Aorta (tissue), 5 donors: ENCODE measurements around the gene UBR2. TPM values are rescaled to one million over a fixed set of nuclear protein-coding genes. Genes with fewer than 3 reads are reported as not detected.

Source experiments
- ATAC-seq: fragments of 200-7000 bp; cut with Tn5 transposase; one replicate; pipeline ENCODE4 v1.9.1; 2022; ENCODE audit warnings: moderate library complexity; ENCODE audit not compliant: low FRiP score
- DNase-seq, 2 donors: peaks; one replicate each; pipeline ENCODE4 v3.0.0-alpha.2; 2020
- H3K27ac ChIP-seq, 2 donors: one replicate each; pipeline ENCODE4 v1.5.1; 2013; ENCODE audit warnings: low read length in 2 of 2, mild to moderate bottlenecking in 2 of 2, moderate library complexity in 2 of 2, control low read depth in 1 of 2, inconsistent platforms in 1 of 2, low read depth in 1 of 2
- H3K27me3 ChIP-seq, 2 donors: one replicate each; pipeline ENCODE4 v1.6.1; 2013; ENCODE audit warnings: control low read depth in 1 of 2, low read length in 1 of 2, mild to moderate bottlenecking in 1 of 2, moderate library complexity in 1 of 2; ENCODE audit not compliant: insufficient read depth in 2 of 2, control insufficient read depth in 1 of 2
- H3K36me3 ChIP-seq, 2 donors: one replicate each; pipeline ENCODE4 v1.6.1; 2013; ENCODE audit warnings: control low read depth in 1 of 2, low read length in 1 of 2, mild to moderate bottlenecking in 1 of 2; ENCODE audit not compliant: insufficient read depth in 2 of 2, control insufficient read depth in 1 of 2
- H3K4me1 ChIP-seq, 2 donors: one replicate each; pipeline ENCODE4 v1.6.1; 2013; ENCODE audit warnings: low read length in 2 of 2, control low read depth in 1 of 2, mild to moderate bottlenecking in 1 of 2, moderate library complexity in 1 of 2; ENCODE audit not compliant: insufficient read depth in 2 of 2, control insufficient read depth in 1 of 2
- H3K4me3 ChIP-seq, 2 donors: one replicate each; pipeline ENCODE4 v1.5.1; 2013; ENCODE audit warnings: low read length in 2 of 2, control low read depth in 1 of 2, mild to moderate bottlenecking in 1 of 2
- H3K9me3 ChIP-seq: one replicate; pipeline ENCODE4 v1.6.1; 2013; ENCODE audit warnings: mild to moderate bottlenecking, low read length; ENCODE audit not compliant: control insufficient read depth
- WGBS, 2 donors: extraction: QIAGEN DNeasy Blood & Tissue Kit; methylation state at CpG; one replicate each; pipeline ENCODE4 v1.1.7; 2013; 5-methylcytosine and 5-hydroxymethylcytosine counted together
- intact Hi-C, 2 donors: fragments of 100-400 bp; cut with DNase I; formaldehyde crosslinking; loops; one replicate each; pipeline versions ENCODE4 v1.14.2 to v1.15.0; 2022
- polyA plus RNA-seq, 2 donors: library from polyadenylated mRNA; stranded (reverse); fragments of 200-250 nt; gene quantifications; one replicate each; pipeline ENCODE4 v1.2.3, GENCODE V29; 2013
- total RNA-seq, 2 donors: library from RNA; stranded (reverse); fragmentation: NEBNext Ultra II Directional; extraction: Animal tissue kit (Norgen Biotek cat#: 25700); gene quantifications; one replicate each; pipeline ENCODE4 v1.2.1, GENCODE V29; 2021
- donor health status: healthy with polysubstance abuse.
- donor health status: Bipolar disorder and iron deficiency.
- donor health status: DM: no; HTN: no; CAD: no.
- donor health status: DM: no; HTN: no; CAD: no.
- donor health status: DM: yes; HTN: yes; CAD: no.

The UBR2 gene
- total and polyA plus RNA-seq, 4 donors: 6.5 to 38.8 (median 22.4) TPM

GRCh38 chr6:42709871-42710270 lies 146.0 kb downstream of the UBR2 start:
- intact Hi-C loops: no loop called here
- Histone ChIP-seq H3K4me3 (no peak overlapping the region), H3K27me3 (no peaks in the 10 kb centered on the region), H3K9me3 (peaks cover 2% of the 10 kb centered on the region), H3K36me3 (no peaks in the 10 kb centered on the region), H3K27ac (no peak overlapping the region), H3K4me1 (no peaks in the 10 kb centered on the region)
- no peak for ATAC-seq
- 95% methylated on average over 6 of the region's 6 CpGs for WGBS, 2 donors
- peak in 1 of 2 donors; percentile 43 for DNase-seq

GRCh38 chr6:42710316-42710715 lies 146.5 kb downstream of the UBR2 start:
- Histone ChIP-seq H3K27me3 (no peaks in the 10 kb centered on the region), H3K27ac (no peak overlapping the region), H3K4me1 (no peaks in the 10 kb centered on the region), H3K36me3 (no peaks in the 10 kb centered on the region), H3K4me3 (no peak overlapping the region), H3K9me3 (peaks cover 2% of the 10 kb centered on the region)
- intact Hi-C loops: no loop called here
- DNase-seq (peak in 1 of 2 donors; percentile 54), ATAC-seq (no peak)
- WGBS, 2 donors: 4 to 11% methylated on average over 9 of the region's 9 CpGs

- ATAC-seq: no peak
- Histone ChIP-seq H3K27ac (no peak overlapping the region), H3K27me3 (no peaks in the 10 kb centered on the region), H3K9me3 (peaks cover 2% of the 10 kb centered on the region), H3K36me3 (no peaks in the 10 kb centered on the region), H3K4me3 (no peak overlapping the region), H3K4me1 (no peaks in the 10 kb centered on the region)
- intact Hi-C loops: no loop called here
- WGBS, 2 donors: 94% methylated on average over 5 of the region's 5 CpGs
- peak in 1 of 2 donors; percentile 21 for DNase-seq
These were observed 148.1 kb downstream of the UBR2 start for GRCh38 chr6:42711930-42712329.

GRCh38 chr6:42714098-42714761 lies 150.4 kb downstream of the UBR2 start:
- Histone ChIP-seq H3K9me3 (peaks cover 2% of the 10 kb centered on the region), H3K27me3 (no peaks in the 10 kb centered on the region), H3K36me3 (no peaks in the 10 kb centered on the region), H3K4me3 (no peak overlapping the region), H3K27ac (no peak overlapping the region), H3K4me1 (no peaks in the 10 kb centered on the region)
- intact Hi-C loops: no loop called here
- WGBS, 2 donors: 82 to 84% methylated on average over 4 of the region's 4 CpGs
- ATAC-seq: no peak
- DNase-seq: peak in 1 of 2 donors; percentile 7

- Histone ChIP-seq H3K4me1 (no peaks in the 10 kb centered on the region), H3K27me3 (no peaks in the 10 kb centered on the region), H3K36me3 (no peaks in the 10 kb centered on the region), H3K9me3 (peaks cover 2% of the 10 kb centered on the region), H3K27ac (no peak overlapping the region), H3K4me3 (no peak overlapping the region)
- ATAC-seq (peak; percentile 22), DNase-seq (peak in 1 of 2 donors; percentile 34)
- WGBS, 2 donors: 86 to 88% methylated on average over 4 of the region's 4 CpGs
- intact Hi-C loops: no loop called here
These were observed 152.0 kb downstream of the UBR2 start for GRCh38 chr6:42715871-42716270.

- 50 to 56% methylated on average over 8 of the region's 8 CpGs for WGBS, 2 donors
- Histone ChIP-seq H3K27me3 (no peaks in the 10 kb centered on the region), H3K27ac (no peak overlapping the region), H3K36me3 (no peaks in the 10 kb centered on the region), H3K4me3 (no peak overlapping the region), H3K9me3 (no peaks in the 10 kb centered on the region), H3K4me1 (no peaks in the 10 kb centered on the region)
- intact Hi-C loops: no loop called here
- DNase-seq (no peak), ATAC-seq (no peak)
These were observed 156.9 kb downstream of the UBR2 start for GRCh38 chr6:42720739-42721138.

GRCh38 chr6:42722497-42722896 lies 158.7 kb downstream of the UBR2 start, which contains the start of gene PRPH2:
PRPH2 (minus strand) TSS chr6:42722597; CDS start chr6:42722334, 263 bp downstream.
- H3K4me3 ChIP-seq: no peak within 1 kb of the TSS
- no peaks in the 10 kb centered on the region for H3K36me3 ChIP-seq
- ATAC-seq: no peak
- WGBS, 2 donors: 94 to 95% methylated on average over 6 of the region's 6 CpGs
- peaks cover 0 to 4% of the 10 kb centered on the region in 2 donors for H3K4me1 ChIP-seq
- no peak within 1 kb of the TSS for H3K27ac ChIP-seq
- no peak for DNase-seq
- H3K9me3 ChIP-seq: no peaks in the 10 kb centered on the region
- H3K27me3 ChIP-seq: no peaks in the 10 kb centered on the region
- intact Hi-C loops: no loop called here

GRCh38 chr6:42724825-42725224 lies 161.0 kb downstream of the UBR2 start:
- no peak overlapping the region for H3K27ac ChIP-seq
- H3K27me3 ChIP-seq: no peaks in the 10 kb centered on the region
- H3K9me3 ChIP-seq: no peaks in the 10 kb centered on the region
- no peak overlapping the region for H3K4me3 ChIP-seq
- no peak for DNase-seq
- no peaks in the 10 kb centered on the region for H3K36me3 ChIP-seq
- H3K4me1 ChIP-seq: peaks cover 0 to 4% of the 10 kb centered on the region in 2 donors
- ATAC-seq: no peak
- intact Hi-C loops: loop anchor here (5.0 kb wide), 2 partner anchors 33 to 152 kb away; partner anchors contain the start of gene RPL7L1 (in 2 of the 2)

GRCh38 chr6:42726026-42726425 lies 162.2 kb downstream of the UBR2 start:
- Histone ChIP-seq H3K27me3 (no peaks in the 10 kb centered on the region), H3K9me3 (no peaks in the 10 kb centered on the region), H3K4me3 (peak overlapping the region in 1 of 2 donors; percentile 29), H3K27ac (peak overlapping the region in 1 of 2 donors; percentile 77), H3K4me1 (peaks cover 0 to 4% of the 10 kb centered on the region in 2 donors), H3K36me3 (no peaks in the 10 kb centered on the region)
- ATAC-seq: no peak
- intact Hi-C loops: loop anchor here (1.0 to 5.0 kb wide), 4 partner anchors 34 to 151 kb away; partner anchors contain the start of gene RPL7L1 (in 2 of the 2)
- no peak for DNase-seq
